Esophagus muscularis mucosa (tissue), 4 donors: ENCODE results near the gene RHBDL1. TPM values are rescaled to one million over a fixed set of nuclear protein-coding genes. Genes with fewer than 3 reads are reported as not detected.

Source experiments
- DNase-seq: peaks from one replicate; pipeline ENCODE4 v3.0.0-alpha.2; 2017; ENCODE audit errors: extremely low spot score
- H3K27ac ChIP-seq, 4 donors: fragments of 200-600 bp; sonication (generic); replicated peaks in 1 of 4; 1 replicate in 3 of 4; 2 replicates in 1 of 4; pipeline ENCODE4 v1.5.1; 2016 to 2019; ENCODE audit warnings: mild to moderate bottlenecking in 1 of 4
- H3K27me3 ChIP-seq, 4 donors: fragments of 200-600 bp; sonication (generic); one replicate each; pipeline versions ENCODE4 v1.5.1 to v1.6.0; 2016 to 2019
- H3K36me3 ChIP-seq, 4 donors: fragments of 200-600 bp; sonication (generic); one replicate each; pipeline ENCODE4 v1.5.1; 2016 to 2019
- H3K4me1 ChIP-seq, 4 donors: fragments of 200-600 bp; sonication (generic); one replicate each; pipeline ENCODE4 v1.5.1; 2016 to 2019
- H3K4me3 ChIP-seq, 4 donors: fragments of 200-600 bp; sonication (generic); 1 replicate in 2 of 4; 2 replicates in 2 of 4; pipeline ENCODE4 v1.5.1; 2016 to 2019; ENCODE audit warnings: mild to moderate bottlenecking in 4 of 4, moderate library complexity in 1 of 4
- H3K9me3 ChIP-seq, 4 donors: fragments of 200-600 bp; sonication (generic); 1 replicate in 3 of 4; 2 replicates in 1 of 4; pipeline ENCODE4 v1.5.1; 2016 to 2019
- CTCF ChIP-seq, 3 experiments: fragments of 200-600 bp in 2 of 3; fragments of 450-650 bp in 1 of 3; sonication (generic) in 2 of 3; IDR thresholded peaks; one replicate each; pipeline ENCODE4 v1.5.1; 2017 to 2019; ENCODE audit warnings: antibody characterized with exemption in 3 of 3, mild to moderate bottlenecking in 2 of 3, moderate library complexity in 1 of 3
- EP300 ChIP-seq: sonication (generic); formaldehyde crosslinking; IDR thresholded peaks from one replicate; pipeline ENCODE4 v1.6.1; 2017; ENCODE audit warnings: antibody characterized with exemption
- POLR2A ChIP-seq: fragments of 450-650 bp; IDR thresholded peaks from one replicate; pipeline ENCODE4 v1.6.1; 2017; ENCODE audit warnings: antibody characterized with exemption, moderate library complexity, mild to moderate bottlenecking, low read depth
- POLR2AphosphoS5 ChIP-seq, 2 donors: sonication (generic); formaldehyde crosslinking; IDR thresholded peaks; one replicate each; pipeline ENCODE4 v1.6.1; 2017; ENCODE audit warnings: antibody characterized with exemption in 2 of 2
- WGBS: methylation state at CpG from one replicate; pipeline ENCODE4 v1.1.5; 2018; 5-methylcytosine and 5-hydroxymethylcytosine counted together
- intact Hi-C: fragments of 100-400 bp; cut with DNase I; formaldehyde crosslinking; loops from one replicate; pipeline ENCODE4 v1.15.1; 2023
- total RNA-seq, 4 donors: library from RNA; depleted of rRNA; stranded (reverse); fragments of >200 nt; gene quantifications; one replicate each; pipeline versions ENCODE4 v1.1.0 to v1.2.1, GENCODE V29; 2016

Gene RHBDL1
- total RNA-seq, 4 donors from 2014 or later: 0.17 to 2.0 (median 0.66) TPM

GRCh38 chr16:638034-638543 is 37.4 kb upstream of the RHBDL1 start:
- H3K27me3 ChIP-seq: peaks cover 0 to under 1% (median 0%) of the 10 kb centered on the region in 4 donors
- TF ChIP-seq POLR2A (no peak), CTCF (IDR thresholded peaks at IDR 0.05) (no peak), EP300 (no peak), POLR2AphosphoS5 (IDR thresholded peaks at IDR 0.05) (no peak)
- H3K4me1 ChIP-seq: peaks cover 31 to 64% (median 52%) of the 10 kb centered on the region in 4 donors
- no peaks in the 10 kb centered on the region for H3K9me3 ChIP-seq
- no peak overlapping the region for H3K4me3 ChIP-seq
- intact Hi-C loops: loop anchor here (5.0 kb wide), 2 partner anchors 51 to 236 kb away; partner anchors contain the start of gene DECR2
- peaks cover 7 to 17% (median 14%) of the 10 kb centered on the region in 4 donors for H3K36me3 ChIP-seq
- no peak for DNase-seq
- peak overlapping the region; percentile 81 to 97 (median 93) for H3K27ac ChIP-seq
- 96% methylated on average over 4 of the region's 15 CpGs for WGBS

- Histone ChIP-seq H3K4me3 (no peak overlapping the region), H3K36me3 (peaks cover 0 to 9% (median 6%) of the 10 kb centered on the region in 4 donors), H3K9me3 (no peaks in the 10 kb centered on the region), H3K4me1 (peaks cover 33 to 72% (median 60%) of the 10 kb centered on the region in 4 donors), H3K27me3 (no peaks in the 10 kb centered on the region), H3K27ac (peak overlapping the region in 2 of 4 donors; percentile 35 to 93)
- DNase-seq: no peak
- WGBS: 80% methylated on average over 9 of the region's 9 CpGs
- intact Hi-C loops: loop anchor here (5.0 kb wide), 2 partner anchors 52 to 237 kb away; partner anchors contain the start of gene DECR2
- TF ChIP-seq CTCF (IDR thresholded peaks at IDR 0.05): no peak
Observed at GRCh38 chr16:638836-639235, 36.6 kb upstream of the RHBDL1 start.

- H3K27ac ChIP-seq: peak overlapping the region; percentile 80 to 94 (median 92)
- H3K36me3 ChIP-seq: no peaks in the 10 kb centered on the region
- no peaks in the 10 kb centered on the region for H3K9me3 ChIP-seq
- WGBS: 96% methylated on average over 3 of the region's 5 CpGs
- peak overlapping the region in 1 of 4 donors; percentile 95 for H3K4me3 ChIP-seq
- H3K4me1 ChIP-seq: peaks cover 31 to 75% (median 57%) of the 10 kb centered on the region in 4 donors
- TF ChIP-seq CTCF (IDR thresholded peaks at IDR 0.05): no peak
- TF ChIP-seq POLR2AphosphoS5 (IDR thresholded peaks at IDR 0.05): no peak
- TF ChIP-seq EP300: no peak
- TF ChIP-seq POLR2A: no peak
- intact Hi-C loops: no loop called here
- H3K27me3 ChIP-seq: no peaks in the 10 kb centered on the region
- no peak for DNase-seq
Observed at GRCh38 chr16:640614-641013, 34.9 kb upstream of the RHBDL1 start.

GRCh38 chr16:641326-642188 is 33.9 kb upstream of the RHBDL1 start, which contains the start of gene MCRIP2:
MCRIP2 (plus strand) TSS chr16:641828; CDS start chr16:641992, 164 bp downstream.
- intact Hi-C loops: no loop called here
- peaks cover 0 to 3% (median under 1%) of the 10 kb centered on the region in 4 donors for H3K36me3 ChIP-seq
- DNase-seq: peak; percentile 95
- peak within 1 kb of the TSS; percentile 80 to 94 (median 92) for H3K27ac ChIP-seq
- no peaks in the 10 kb centered on the region for H3K27me3 ChIP-seq
- peaks cover 35 to 81% (median 63%) of the 10 kb centered on the region in 4 donors for H3K4me1 ChIP-seq
- WGBS: no CpG with 5 or more reads among the region's 81 CpGs
- no peaks in the 10 kb centered on the region for H3K9me3 ChIP-seq
- peak within 1 kb of the TSS; percentile 91 to 97 (median 94) for H3K4me3 ChIP-seq
- TF ChIP-seq POLR2AphosphoS5 (IDR thresholded peaks at IDR 0.05): peak; percentile 75 to 86
- TF ChIP-seq POLR2A: peak; percentile 70
- no peak for TF ChIP-seq EP300
- TF ChIP-seq CTCF (IDR thresholded peaks at IDR 0.05): no peak
